ENCODE results near the gene LYZ. TPM values are rescaled to one million over a fixed set of nuclear protein-coding genes. Genes with fewer than 3 reads are reported as not detected.

Gene LYZ
- total and polyA plus RNA-seq, 7 donors, result 3.6 to 26.7 (median 6.1) TPM

DNA sequence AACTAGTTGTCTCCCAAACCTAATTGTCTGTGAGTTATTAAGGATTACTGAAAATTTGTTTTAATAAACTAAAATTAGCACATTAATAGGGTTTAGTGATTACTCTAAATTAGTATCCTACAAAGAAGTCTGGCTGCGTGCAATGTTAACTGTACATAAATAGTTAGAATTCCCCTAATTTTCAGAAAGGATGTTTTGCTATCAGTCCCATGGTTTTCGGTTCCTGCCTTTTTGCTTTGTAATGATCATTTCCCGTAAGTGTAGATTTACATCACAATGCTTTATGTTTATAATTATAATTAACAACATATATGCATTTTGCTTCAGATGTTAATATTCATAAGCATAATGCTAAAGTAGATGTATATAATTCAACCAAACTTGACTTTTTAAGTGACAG lies 19.8 kb upstream of the LYZ start:
- H3K27me3 ChIP-seq (ENCODE audit: insufficient read depth in 3 of 3, low read length in 2 of 3), result peaks cover 0 to 10% (median 0%) of the 10 kb centered on the region in 3 donors
- no peak overlapping the region for H3K4me3 ChIP-seq
- no peak for ATAC-seq
- H3K27ac ChIP-seq, result no peak overlapping the region
- H3K9me3 ChIP-seq, result no peaks in the 10 kb centered on the region
- peaks cover 6% of the 10 kb centered on the region for H3K4me1 ChIP-seq
- DNase-seq, result no peak
- WGBS, 3 donors, result 75 to 78% (median 75%) methylated on average over 3 of the region's 3 CpGs
- TF ChIP-seq, protein P1, sequence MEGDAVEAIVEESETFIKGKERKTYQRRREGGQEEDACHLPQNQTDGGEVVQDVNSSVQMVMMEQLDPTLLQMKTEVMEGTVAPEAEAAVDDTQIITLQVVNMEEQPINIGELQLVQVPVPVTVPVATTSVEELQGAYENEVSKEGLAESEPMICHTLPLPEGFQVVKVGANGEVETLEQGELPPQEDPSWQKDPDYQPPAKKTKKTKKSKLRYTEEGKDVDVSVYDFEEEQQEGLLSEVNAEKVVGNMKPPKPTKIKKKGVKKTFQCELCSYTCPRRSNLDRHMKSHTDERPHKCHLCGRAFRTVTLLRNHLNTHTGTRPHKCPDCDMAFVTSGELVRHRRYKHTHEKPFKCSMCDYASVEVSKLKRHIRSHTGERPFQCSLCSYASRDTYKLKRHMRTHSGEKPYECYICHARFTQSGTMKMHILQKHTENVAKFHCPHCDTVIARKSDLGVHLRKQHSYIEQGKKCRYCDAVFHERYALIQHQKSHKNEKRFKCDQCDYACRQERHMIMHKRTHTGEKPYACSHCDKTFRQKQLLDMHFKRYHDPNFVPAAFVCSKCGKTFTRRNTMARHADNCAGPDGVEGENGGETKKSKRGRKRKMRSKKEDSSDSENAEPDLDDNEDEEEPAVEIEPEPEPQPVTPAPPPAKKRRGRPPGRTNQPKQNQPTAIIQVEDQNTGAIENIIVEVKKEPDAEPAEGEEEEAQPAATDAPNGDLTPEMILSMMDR (IDR thresholded peaks at IDR 0.05), result no peak
- no peaks in the 10 kb centered on the region for H3K36me3 ChIP-seq (ENCODE audit: insufficient read depth in 1 of 2, low read depth in 1 of 2)
- intact Hi-C loops (cut with DNase I), result no loop called here

DNA sequence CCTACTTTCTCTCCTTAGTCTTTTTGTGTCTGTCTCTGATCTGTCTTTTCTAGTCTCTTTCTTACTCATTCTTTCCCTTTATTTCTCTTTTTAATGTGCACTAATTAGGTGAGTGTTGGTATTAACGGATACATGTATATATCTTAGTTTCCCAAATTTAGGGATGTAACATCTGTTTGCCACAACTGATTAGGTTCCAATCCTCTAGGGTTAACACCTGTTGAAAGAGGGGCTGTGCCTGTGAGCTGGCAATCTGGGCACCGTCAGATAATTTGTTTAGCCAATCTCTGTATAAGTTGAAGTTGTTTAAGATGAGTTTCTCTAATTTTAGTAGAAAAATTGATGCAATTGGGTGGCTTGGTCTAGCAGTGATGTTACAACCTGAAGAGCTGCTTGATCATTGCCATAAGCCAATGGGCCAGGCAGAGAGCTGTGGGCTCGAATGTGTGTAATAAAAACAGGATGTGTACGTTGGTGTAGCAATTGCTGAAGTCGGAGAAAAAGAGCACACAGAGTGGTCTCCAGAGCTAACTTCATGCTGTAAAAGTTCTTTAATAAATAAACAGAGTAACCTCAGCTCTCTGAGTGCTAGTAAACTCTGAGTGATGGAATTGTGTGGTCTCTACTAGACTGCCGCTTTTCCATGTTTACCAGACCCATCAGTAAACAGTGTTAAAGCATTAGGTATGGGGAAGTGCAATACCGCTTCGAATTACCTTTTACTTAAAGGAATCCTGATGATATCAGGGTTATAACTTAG lies 18.3 kb upstream of the LYZ start:
- no peak for DNase-seq
- H3K4me1 ChIP-seq, result peaks cover 6% of the 10 kb centered on the region
- H3K9me3 ChIP-seq, result no peaks in the 10 kb centered on the region
- 64 to 70% (median 65%) methylated on average over 8 of the region's 8 CpGs for WGBS, 3 donors
- ATAC-seq, result no peak
- H3K4me3 ChIP-seq, result no peak overlapping the region
- H3K36me3 ChIP-seq (ENCODE audit: insufficient read depth in 1 of 2, low read depth in 1 of 2), result no peaks in the 10 kb centered on the region
- intact Hi-C loops (cut with DNase I), result no loop called here
- H3K27me3 ChIP-seq (ENCODE audit: insufficient read depth in 3 of 3, low read length in 2 of 3), result peaks cover 0 to 10% (median 0%) of the 10 kb centered on the region in 3 donors
- H3K27ac ChIP-seq, result no peak overlapping the region
- TF ChIP-seq, protein P1 (IDR thresholded peaks at IDR 0.05), result no peak

DNA sequence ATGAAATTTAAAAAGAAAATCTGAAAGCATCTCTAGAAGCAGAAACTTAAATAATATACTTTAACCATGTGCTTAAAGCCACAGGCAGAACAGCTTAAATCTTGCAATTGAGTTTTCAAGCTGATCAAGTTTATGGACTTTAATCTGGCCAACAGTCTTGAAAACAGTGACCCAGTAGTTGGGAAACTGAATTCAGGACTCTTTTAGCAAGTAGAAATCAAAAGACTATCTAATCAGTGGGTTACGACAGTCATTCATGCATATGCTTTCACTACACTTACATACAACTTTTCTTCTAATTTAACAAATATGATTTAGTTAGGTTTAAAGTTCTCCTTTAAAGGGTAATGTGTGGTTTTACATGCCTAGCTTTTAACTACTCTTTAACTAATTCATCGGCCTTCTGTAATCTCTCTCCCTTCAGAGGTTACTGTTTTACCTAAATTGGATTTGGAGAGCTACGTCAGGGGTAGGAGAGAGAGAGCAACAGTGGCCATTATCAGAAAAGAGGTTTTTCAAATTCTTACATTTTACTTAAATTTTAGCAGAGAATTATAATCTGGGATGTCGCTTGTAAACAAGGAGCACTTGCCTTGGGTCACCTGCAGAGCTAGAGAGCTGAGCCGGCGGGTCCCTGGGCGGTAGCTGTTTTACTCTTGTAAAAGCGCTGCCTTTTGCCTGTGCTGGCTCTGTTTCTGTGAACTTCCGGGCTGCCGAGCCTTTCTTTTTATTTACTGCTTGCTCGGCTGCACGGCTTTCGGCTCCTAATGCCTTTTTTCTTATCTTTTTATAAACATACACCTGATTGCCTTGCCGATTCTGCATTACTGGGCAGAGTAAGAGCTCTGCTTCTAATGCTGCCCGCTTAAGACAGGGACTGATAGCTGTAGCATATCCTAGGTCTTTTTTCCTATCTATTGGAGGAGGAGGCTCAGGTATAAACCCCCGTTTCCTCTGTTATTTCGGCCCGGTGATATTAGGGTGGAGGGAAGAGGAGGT lies 17.4 kb upstream of the LYZ start:
- Histone ChIP-seq H3K36me3 (ENCODE audit: insufficient read depth in 1 of 2, low read depth in 1 of 2) (no peaks in the 10 kb centered on the region), H3K27me3 (ENCODE audit: insufficient read depth in 3 of 3, low read length in 2 of 3) (peaks cover 0 to 10% (median 2%) of the 10 kb centered on the region in 3 donors), H3K4me3 (peak overlapping the region; percentile 63), H3K4me1 (peaks cover 6% of the 10 kb centered on the region), H3K27ac (no peak overlapping the region), H3K9me3 (no peaks in the 10 kb centered on the region)
- TF ChIP-seq, protein P1 (IDR thresholded peaks at IDR 0.05), result no peak
- 13 to 15% (median 14%) methylated on average over 18 of the region's 18 CpGs for WGBS, 3 donors
- ATAC-seq, result no peak
- DNase-seq, result no peak
- intact Hi-C loops (cut with DNase I), result no loop called here

DNA sequence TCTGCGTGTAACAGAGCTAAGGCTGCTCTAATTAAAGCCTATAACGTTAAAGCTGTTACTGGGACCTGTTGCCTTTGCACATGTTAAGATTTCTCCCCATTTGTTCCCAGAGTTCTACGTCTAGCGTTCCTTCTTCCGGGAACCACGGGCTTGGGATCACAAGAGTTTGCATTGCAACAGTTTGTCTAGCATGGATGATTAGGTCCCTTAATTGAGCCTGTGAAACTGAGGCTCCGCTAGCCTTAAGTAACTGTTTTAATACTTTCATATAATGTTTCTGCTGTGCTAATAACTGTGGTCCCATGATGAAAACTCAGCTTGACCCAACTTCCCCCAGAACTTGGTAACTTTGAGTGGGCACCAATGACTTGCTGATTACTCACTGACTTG lies 16.7 kb upstream of the LYZ start:
- TF ChIP-seq, protein P1 (IDR thresholded peaks at IDR 0.05), result no peak
- 14 to 29% (median 18%) methylated on average over 7 of the region's 7 CpGs for WGBS, 3 donors
- no peaks in the 10 kb centered on the region for H3K36me3 ChIP-seq (ENCODE audit: insufficient read depth in 1 of 2, low read depth in 1 of 2)
- H3K27ac ChIP-seq, result no peak overlapping the region
- ATAC-seq (no peak), DNase-seq (no peak)
- peak overlapping the region; percentile 63 for H3K4me3 ChIP-seq
- H3K9me3 ChIP-seq, result no peaks in the 10 kb centered on the region
- peaks cover 0 to 10% (median 2%) of the 10 kb centered on the region in 3 donors for H3K27me3 ChIP-seq (ENCODE audit: insufficient read depth in 3 of 3, low read length in 2 of 3)
- peaks cover 6% of the 10 kb centered on the region for H3K4me1 ChIP-seq
- intact Hi-C loops (cut with DNase I), result no loop called here

Data from psoas muscle (tissue), 8 donors.